ENCODE results near the gene KLHL30.
"Not testable (repeated sequence)": the region's sequence is repeated elsewhere in the genome, so short reads cannot be mapped to it uniquely, and the experiment has no call there.

The KLHL30 gene

GRCh38 chr2:238169048-238169707 lies 30.7 kb downstream of the KLHL30 start:
- H3K9ac ChIP-seq (ENCODE audit: low read length): no peak overlapping the region
- H3K9me3 ChIP-seq (replicated peaks; ENCODE audit: insufficient read depth, low read length): no peaks in the 10 kb centered on the region
- H3K36me3 ChIP-seq (replicated peaks; ENCODE audit: insufficient read depth, low read length): no peaks in the 10 kb centered on the region
- H4K20me1 ChIP-seq (ENCODE audit: insufficient read depth, low read length): no peaks in the 10 kb centered on the region
- no peaks in the 10 kb centered on the region for H3K79me2 ChIP-seq (ENCODE audit: low read length)
- no peak overlapping the region for H2AFZ ChIP-seq (ENCODE audit: low read length)
- no peaks in the 10 kb centered on the region for H3K9me2 ChIP-seq (replicated peaks; ENCODE audit: insufficient read depth, low read length)
- H3K4me2 ChIP-seq (ENCODE audit: low read depth, low read length): no peak overlapping the region
- no peak overlapping the region for H3K27ac ChIP-seq (ENCODE audit: low read length)
- no peaks in the 10 kb centered on the region for H3K4me1 ChIP-seq (ENCODE audit: low read length)
- no peaks in the 10 kb centered on the region for H3K27me3 ChIP-seq (replicated peaks; ENCODE audit: insufficient read depth, low read length)
- no peak for TF ChIP-seq CTCF (IDR thresholded peaks at IDR 0.05; ENCODE audit: low read length)
- no peak for TF ChIP-seq EZH2 (optimal IDR thresholded peaks at IDR 0.05; ENCODE audit: low read depth, low read length)
- TF ChIP-seq EZH2phosphoT487 (IDR thresholded peaks at IDR 0.05; ENCODE audit: low read length): no peak
- H3K4me3 ChIP-seq (ENCODE audit: low read length): no peak overlapping the region
- DNase-seq: no peak
- H3F3A ChIP-seq (ENCODE audit: insufficient read depth, low read length): no peaks in the 10 kb centered on the region

DNA sequence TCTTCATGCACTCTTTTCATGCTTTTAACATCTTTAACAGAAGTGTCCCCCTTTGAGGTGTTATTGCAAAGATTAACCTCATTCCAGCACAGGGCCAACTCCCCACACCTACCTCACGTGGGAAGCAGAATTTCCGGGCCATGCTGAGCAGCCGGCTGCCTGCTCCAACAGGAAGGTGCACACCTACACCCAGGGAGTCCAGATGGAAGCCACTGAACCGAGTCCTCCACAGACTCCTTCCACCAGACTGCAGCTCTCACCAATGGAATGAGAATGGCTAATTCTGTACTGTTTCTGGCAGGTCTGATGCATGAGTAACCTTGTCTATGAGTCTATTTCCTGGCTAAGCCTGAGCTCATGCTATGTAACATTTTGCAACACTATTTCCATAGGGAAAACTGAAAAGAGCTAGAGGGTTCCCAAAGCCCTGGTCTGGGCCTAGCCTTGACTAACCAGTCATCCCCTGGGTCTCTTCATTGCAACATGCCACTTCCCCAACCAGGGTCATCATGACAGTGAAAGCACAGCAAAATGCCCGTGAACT lies 31.3 kb downstream of the KLHL30 start:
- H3K36me3 ChIP-seq (replicated peaks; ENCODE audit: insufficient read depth, low read length): no peaks in the 10 kb centered on the region
- H3K4me3 ChIP-seq (ENCODE audit: low read length): no peak overlapping the region
- no peak for DNase-seq
- H3K4me1 ChIP-seq (ENCODE audit: low read length): no peaks in the 10 kb centered on the region
- H3K9me2 ChIP-seq (replicated peaks; ENCODE audit: insufficient read depth, low read length): no peaks in the 10 kb centered on the region
- H3K27ac ChIP-seq (ENCODE audit: low read length): no peak overlapping the region
- no peaks in the 10 kb centered on the region for H3F3A ChIP-seq (ENCODE audit: insufficient read depth, low read length)
- H3K27me3 ChIP-seq (replicated peaks; ENCODE audit: insufficient read depth, low read length): no peaks in the 10 kb centered on the region
- TF ChIP-seq EZH2phosphoT487 (IDR thresholded peaks at IDR 0.05; ENCODE audit: low read length) (no peak), EZH2 (optimal IDR thresholded peaks at IDR 0.05; ENCODE audit: low read depth, low read length) (no peak), CTCF (IDR thresholded peaks at IDR 0.05; ENCODE audit: low read length) (no peak)
- no peaks in the 10 kb centered on the region for H3K79me2 ChIP-seq (ENCODE audit: low read length)
- H4K20me1 ChIP-seq (ENCODE audit: insufficient read depth, low read length): no peaks in the 10 kb centered on the region
- H3K9me3 ChIP-seq (replicated peaks; ENCODE audit: insufficient read depth, low read length): no peaks in the 10 kb centered on the region
- H2AFZ ChIP-seq (ENCODE audit: low read length): no peak overlapping the region
- no peak overlapping the region for H3K4me2 ChIP-seq (ENCODE audit: low read depth, low read length)
- H3K9ac ChIP-seq (ENCODE audit: low read length): no peak overlapping the region

DNA sequence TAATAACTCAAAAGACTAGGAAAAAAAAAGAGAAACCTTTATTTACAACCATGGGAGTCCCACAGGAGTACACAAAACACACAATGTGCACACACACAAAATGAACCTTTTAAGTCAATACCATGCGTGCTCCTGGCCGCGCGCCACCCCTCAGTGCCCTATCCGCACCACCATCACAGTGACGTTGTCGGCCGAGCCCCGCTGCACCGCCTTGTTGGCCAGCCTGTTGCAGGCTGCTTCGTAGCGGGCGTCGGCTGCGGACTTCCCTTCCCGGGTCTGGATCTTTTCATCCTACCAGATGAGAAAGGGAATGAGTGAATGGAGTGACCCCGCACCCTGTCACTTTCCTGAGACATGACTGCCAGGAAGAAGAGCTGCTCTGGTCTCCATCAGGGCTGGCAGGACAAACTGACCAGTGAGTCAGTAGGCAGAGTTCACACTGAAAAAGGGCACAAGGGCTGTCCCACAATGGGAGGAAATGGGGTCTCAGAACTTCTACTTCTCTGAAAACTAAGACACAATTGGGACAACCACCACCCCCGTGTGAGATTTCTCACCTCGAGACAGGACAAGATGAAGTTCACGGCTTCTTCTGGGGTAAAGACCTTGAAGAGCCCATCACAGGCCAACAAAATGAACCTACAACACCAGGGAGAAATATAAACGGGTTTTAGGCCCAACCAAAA lies 32.1 kb downstream of the KLHL30 start:
- no peaks in the 10 kb centered on the region; the same call in 1 of the 2 replicates for H3K36me3 ChIP-seq (replicated peaks; ENCODE audit: insufficient read depth, low read length)
- no peak overlapping the region for H3K4me3 ChIP-seq (ENCODE audit: low read length)
- H3K9me2 ChIP-seq (replicated peaks; ENCODE audit: insufficient read depth, low read length): no peaks in the 10 kb centered on the region
- no peak overlapping the region for H3K27ac ChIP-seq (ENCODE audit: low read length)
- H3F3A ChIP-seq (ENCODE audit: insufficient read depth, low read length): no peaks in the 10 kb centered on the region
- TF ChIP-seq EZH2 (optimal IDR thresholded peaks at IDR 0.05; ENCODE audit: low read depth, low read length) (no peak), EZH2phosphoT487 (IDR thresholded peaks at IDR 0.05; ENCODE audit: low read length) (no peak), CTCF (IDR thresholded peaks at IDR 0.05; ENCODE audit: low read length) (no peak)
- H3K4me2 ChIP-seq (ENCODE audit: low read depth, low read length): no peak overlapping the region
- H3K4me1 ChIP-seq (ENCODE audit: low read length): no peaks in the 10 kb centered on the region
- no peak overlapping the region for H3K9ac ChIP-seq (ENCODE audit: low read length)
- no peaks in the 10 kb centered on the region for H4K20me1 ChIP-seq (ENCODE audit: insufficient read depth, low read length)
- H3K79me2 ChIP-seq (ENCODE audit: low read length): no peaks in the 10 kb centered on the region
- H3K9me3 ChIP-seq (replicated peaks; ENCODE audit: insufficient read depth, low read length): no peaks in the 10 kb centered on the region
- no peak overlapping the region for H2AFZ ChIP-seq (ENCODE audit: low read length)
- H3K27me3 ChIP-seq (replicated peaks; ENCODE audit: insufficient read depth, low read length): no peaks in the 10 kb centered on the region
- no peak for DNase-seq

- not testable (repeated sequence) for H2AFZ ChIP-seq (ENCODE audit: low read length); H3K4me1 ChIP-seq (ENCODE audit: low read length); H3K9me2 ChIP-seq (replicated peaks; ENCODE audit: insufficient read depth, low read length); H3K9ac ChIP-seq (ENCODE audit: low read length); H3K4me2 ChIP-seq (ENCODE audit: low read depth, low read length); H3K27ac ChIP-seq (ENCODE audit: low read length); H3F3A ChIP-seq (ENCODE audit: insufficient read depth, low read length); H3K27me3 ChIP-seq (replicated peaks; ENCODE audit: insufficient read depth, low read length); H3K79me2 ChIP-seq (ENCODE audit: low read length); H3K36me3 ChIP-seq (replicated peaks; ENCODE audit: insufficient read depth, low read length); H3K4me3 ChIP-seq (ENCODE audit: low read length); H3K9me3 ChIP-seq (replicated peaks; ENCODE audit: insufficient read depth, low read length); H4K20me1 ChIP-seq (ENCODE audit: insufficient read depth, low read length); DNase-seq
Measured at GRCh38 chr2:238171072-238171431, 32.6 kb downstream of the KLHL30 start.
